ENCODE data around the gene SEC31B. TPM values are rescaled to one million over a fixed set of nuclear protein-coding genes. Genes with fewer than 3 reads are reported as not detected.

Gene SEC31B
- total RNA-seq, 2 donors from 2014 or later, result 11.2 to 12.7 TPM

DNA sequence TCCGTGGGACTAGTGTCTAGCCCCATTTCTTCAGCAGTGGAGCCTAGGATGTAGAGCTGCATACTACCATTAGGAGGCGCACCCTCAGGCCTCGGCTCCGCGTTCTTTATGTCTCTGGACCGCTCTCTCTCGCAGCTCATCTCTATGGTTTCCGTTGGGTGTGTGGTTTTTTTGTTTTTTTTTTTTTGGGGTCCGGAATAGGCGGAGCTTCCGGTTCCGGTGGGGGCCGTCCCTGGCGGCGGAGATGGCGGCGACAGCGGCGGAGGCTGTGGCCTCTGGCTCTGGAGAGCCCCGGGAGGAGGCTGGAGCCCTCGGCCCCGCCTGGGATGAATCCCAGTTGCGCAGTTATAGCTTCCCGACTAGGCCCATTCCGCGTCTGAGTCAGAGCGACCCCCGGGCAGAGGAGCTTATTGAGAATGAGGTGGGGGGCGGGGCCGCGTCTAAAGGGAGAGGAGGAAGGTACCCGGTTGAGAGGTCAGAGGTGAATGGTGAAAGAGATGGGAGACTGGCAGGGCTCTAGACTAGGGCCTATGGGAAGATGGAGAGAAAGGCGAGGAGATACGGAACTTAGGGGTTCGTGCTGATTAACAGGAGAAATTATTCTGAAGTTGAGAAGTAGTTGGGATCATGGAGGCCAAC is 16.2 kb upstream of the SEC31B start, which contains the start of gene HIF1AN:
Gene HIF1AN, plus strand, starts transcription at position 229 of the 639 bp plus-strand sequence. Its CDS starts 16 bp downstream, at position 245.
- TF ChIP-seq, protein P1, sequence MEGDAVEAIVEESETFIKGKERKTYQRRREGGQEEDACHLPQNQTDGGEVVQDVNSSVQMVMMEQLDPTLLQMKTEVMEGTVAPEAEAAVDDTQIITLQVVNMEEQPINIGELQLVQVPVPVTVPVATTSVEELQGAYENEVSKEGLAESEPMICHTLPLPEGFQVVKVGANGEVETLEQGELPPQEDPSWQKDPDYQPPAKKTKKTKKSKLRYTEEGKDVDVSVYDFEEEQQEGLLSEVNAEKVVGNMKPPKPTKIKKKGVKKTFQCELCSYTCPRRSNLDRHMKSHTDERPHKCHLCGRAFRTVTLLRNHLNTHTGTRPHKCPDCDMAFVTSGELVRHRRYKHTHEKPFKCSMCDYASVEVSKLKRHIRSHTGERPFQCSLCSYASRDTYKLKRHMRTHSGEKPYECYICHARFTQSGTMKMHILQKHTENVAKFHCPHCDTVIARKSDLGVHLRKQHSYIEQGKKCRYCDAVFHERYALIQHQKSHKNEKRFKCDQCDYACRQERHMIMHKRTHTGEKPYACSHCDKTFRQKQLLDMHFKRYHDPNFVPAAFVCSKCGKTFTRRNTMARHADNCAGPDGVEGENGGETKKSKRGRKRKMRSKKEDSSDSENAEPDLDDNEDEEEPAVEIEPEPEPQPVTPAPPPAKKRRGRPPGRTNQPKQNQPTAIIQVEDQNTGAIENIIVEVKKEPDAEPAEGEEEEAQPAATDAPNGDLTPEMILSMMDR (IDR thresholded peaks at IDR 0.05), result peak; percentile 87
- peak within 1 kb of the TSS; percentile 83 for H3K4me3 ChIP-seq
- H3K4me1 ChIP-seq (ENCODE audit: control insufficient read depth in 1 of 2, low read depth in 2 of 2), result peaks cover 16 to 23% of the 10 kb centered on the region in 2 donors
- peaks cover 5% of the 10 kb centered on the region for H3K36me3 ChIP-seq
- DNase-seq (ENCODE audit: low spot score), result peak; percentile 77
- no peaks in the 10 kb centered on the region for H3K9me3 ChIP-seq
- peak within 1 kb of the TSS; percentile 60 to 76 for H3K27ac ChIP-seq
- peak; percentile 94 for ATAC-seq (ENCODE audit: insufficient number of reproducible peaks, low FRiP score, low read depth)
- H3K27me3 ChIP-seq (replicated peaks; ENCODE audit: insufficient read depth), result no peaks in the 10 kb centered on the region

GRCh38 chr10:100535338-100535714 is 15.7 kb upstream of the SEC31B start:
- Histone ChIP-seq H3K36me3 (peaks cover 3% of the 10 kb centered on the region), H3K27me3 (replicated peaks; ENCODE audit: insufficient read depth) (no peaks in the 10 kb centered on the region), H3K4me1 (ENCODE audit: control insufficient read depth in 1 of 2, low read depth in 2 of 2) (peaks cover 16 to 25% of the 10 kb centered on the region in 2 donors), H3K27ac (peak overlapping the region; percentile 60 to 76), H3K4me3 (peak overlapping the region; percentile 83), H3K9me3 (no peaks in the 10 kb centered on the region)
- DNase-seq (ENCODE audit: low spot score) (no peak), ATAC-seq (ENCODE audit: insufficient number of reproducible peaks, low FRiP score, low read depth) (no peak)
- TF ChIP-seq, protein P1 (IDR thresholded peaks at IDR 0.05), result no peak

DNA sequence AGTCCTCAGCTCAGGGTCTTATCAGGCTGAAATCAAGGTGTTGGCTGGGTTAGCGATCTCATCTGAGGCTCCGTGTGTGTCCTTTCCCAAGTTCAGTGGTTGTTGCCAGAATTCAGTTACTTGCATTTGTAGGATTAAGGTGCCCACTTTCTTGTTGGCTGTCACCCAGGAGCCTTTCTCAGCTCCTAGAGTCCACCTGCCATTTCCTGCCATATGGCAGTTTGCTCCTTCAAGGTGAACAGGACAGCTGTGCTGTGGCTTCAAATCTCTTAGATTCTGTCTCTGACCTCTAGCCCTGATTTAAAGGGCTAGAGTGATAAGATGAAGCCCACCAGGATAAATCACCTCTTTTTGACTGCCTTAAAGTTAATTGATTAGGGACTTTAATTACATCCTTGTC is 15.1 kb upstream of the SEC31B start:
- TF ChIP-seq, protein P1 (IDR thresholded peaks at IDR 0.05), result no peak
- Histone ChIP-seq H3K36me3 (peaks cover 3% of the 10 kb centered on the region), H3K9me3 (no peaks in the 10 kb centered on the region), H3K27me3 (replicated peaks; ENCODE audit: insufficient read depth) (no peaks in the 10 kb centered on the region), H3K27ac (no peak overlapping the region), H3K4me3 (no peak overlapping the region), H3K4me1 (ENCODE audit: control insufficient read depth in 1 of 2, low read depth in 2 of 2) (peaks cover 16 to 29% of the 10 kb centered on the region in 2 donors)
- ATAC-seq (ENCODE audit: insufficient number of reproducible peaks, low FRiP score, low read depth) (no peak), DNase-seq (ENCODE audit: low spot score) (no peak)

DNA sequence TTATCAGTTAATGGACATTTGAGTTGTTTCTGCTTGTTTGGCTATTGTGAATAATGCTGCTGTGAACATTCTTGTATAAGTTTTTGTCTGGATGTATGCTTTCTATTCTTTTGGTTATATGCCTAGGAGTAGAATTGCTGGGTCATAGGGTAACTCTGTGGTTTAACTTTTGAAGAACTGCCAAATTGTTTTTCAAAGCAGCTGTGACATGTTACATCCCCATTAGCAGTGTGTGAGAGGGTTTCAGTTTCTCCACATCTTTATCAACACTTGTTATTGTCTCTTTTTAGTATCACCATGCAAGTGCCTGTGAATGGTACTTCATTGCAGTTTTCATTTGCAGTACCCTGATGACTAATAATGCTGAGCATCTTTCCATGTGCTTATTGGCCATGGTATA is 12.1 kb upstream of the SEC31B start:
- H3K4me3 ChIP-seq, result no peak overlapping the region

More for the DNA sequence above, 12.1 kb upstream of the SEC31B start:
- no peak overlapping the region for H3K27ac ChIP-seq
- TF ChIP-seq, protein P1 (IDR thresholded peaks at IDR 0.05), result no peak
- ATAC-seq (ENCODE audit: insufficient number of reproducible peaks, low FRiP score, low read depth) (no peak), DNase-seq (ENCODE audit: low spot score) (no peak)
- H3K36me3 ChIP-seq, result peaks cover 2% of the 10 kb centered on the region
- no peaks in the 10 kb centered on the region for H3K9me3 ChIP-seq
- H3K4me1 ChIP-seq (ENCODE audit: control insufficient read depth in 1 of 2, low read depth in 2 of 2), result peaks cover 16 to 37% of the 10 kb centered on the region in 2 donors
- H3K27me3 ChIP-seq (replicated peaks; ENCODE audit: insufficient read depth), result no peaks in the 10 kb centered on the region
